Muscle layer of duodenum (tissue), 2 donors: ENCODE measurements around the gene TNFAIP3.

Experiments used
- H3K27ac ChIP-seq: one replicate; pipeline ENCODE4 v1.7.0; 2013; ENCODE audit warnings: mild to moderate bottlenecking, low read length
- H3K27me3 ChIP-seq: one replicate; pipeline ENCODE4 v1.7.0; 2013; ENCODE audit warnings: low read depth, mild to moderate bottlenecking, control low read depth, low read length
- H3K36me3 ChIP-seq, 2 donors: one replicate each; pipeline ENCODE4 v1.7.0; 2013; ENCODE audit warnings: low read length in 2 of 2, control low read depth in 1 of 2, mild to moderate bottlenecking in 1 of 2; ENCODE audit not compliant: insufficient read depth in 2 of 2, control insufficient read depth in 1 of 2
- H3K4me1 ChIP-seq, 2 donors: one replicate each; pipeline ENCODE4 v1.7.0; 2013; ENCODE audit warnings: low read length in 2 of 2, mild to moderate bottlenecking in 2 of 2, control low read depth in 1 of 2, moderate library complexity in 1 of 2; ENCODE audit not compliant: insufficient read depth in 2 of 2, control insufficient read depth in 1 of 2
- H3K4me3 ChIP-seq, 2 donors: one replicate each; pipeline ENCODE4 v1.7.0; 2013; ENCODE audit warnings: low read length in 2 of 2, low read depth in 1 of 2, mild to moderate bottlenecking in 1 of 2
- H3K9me3 ChIP-seq, 2 donors: one replicate each; pipeline ENCODE4 v1.7.0; 2013; ENCODE audit warnings: low read length in 2 of 2, control low read depth in 1 of 2, mild to moderate bottlenecking in 1 of 2; ENCODE audit not compliant: control insufficient read depth in 1 of 2
- donor health status: healthy.

The TNFAIP3 gene

DNA sequence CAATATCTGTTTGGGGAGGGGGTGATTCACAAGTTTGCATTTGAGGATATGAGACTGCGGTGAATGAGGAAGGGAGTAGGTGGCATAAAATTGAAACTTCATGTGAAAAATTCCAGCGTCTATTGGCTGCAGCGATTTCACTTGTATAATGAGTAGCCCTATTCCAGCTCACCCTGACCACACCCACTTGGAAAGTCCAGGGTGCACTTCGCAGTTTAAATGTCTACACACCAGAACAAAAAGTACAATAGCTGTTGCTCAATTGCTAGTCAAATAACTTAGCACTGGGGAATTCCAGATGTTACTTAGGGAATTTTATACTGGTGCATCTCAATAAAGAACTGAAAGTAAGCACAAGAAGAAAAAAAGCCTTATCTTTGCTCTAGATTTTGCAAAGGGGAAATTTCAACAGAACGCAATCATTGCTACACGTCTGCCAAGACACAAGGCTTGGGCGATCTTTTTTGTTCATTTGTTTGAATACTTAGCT lies 6.3 kb downstream of the TNFAIP3 start:
- Histone ChIP-seq H3K9me3 (no peaks in the 10 kb centered on the region), H3K4me3 (peak overlapping the region; percentile 34 to 86), H3K4me1 (peaks cover 7 to 39% of the 10 kb centered on the region in 2 donors), H3K27me3 (no peaks in the 10 kb centered on the region), H3K27ac (peak overlapping the region; percentile 45), H3K36me3 (peaks cover 37 to 53% of the 10 kb centered on the region in 2 donors)

GRCh38 chr6:137874204-137875057 lies 7.4 kb downstream of the TNFAIP3 start:
- peak overlapping the region; percentile 32 for H3K27ac ChIP-seq
- H3K9me3 ChIP-seq = no peaks in the 10 kb centered on the region
- H3K27me3 ChIP-seq = no peaks in the 10 kb centered on the region
- H3K4me3 ChIP-seq = no peak overlapping the region
- H3K36me3 ChIP-seq = peaks cover 48 to 64% of the 10 kb centered on the region in 2 donors
- peaks cover 7 to 39% of the 10 kb centered on the region in 2 donors for H3K4me1 ChIP-seq

DNA sequence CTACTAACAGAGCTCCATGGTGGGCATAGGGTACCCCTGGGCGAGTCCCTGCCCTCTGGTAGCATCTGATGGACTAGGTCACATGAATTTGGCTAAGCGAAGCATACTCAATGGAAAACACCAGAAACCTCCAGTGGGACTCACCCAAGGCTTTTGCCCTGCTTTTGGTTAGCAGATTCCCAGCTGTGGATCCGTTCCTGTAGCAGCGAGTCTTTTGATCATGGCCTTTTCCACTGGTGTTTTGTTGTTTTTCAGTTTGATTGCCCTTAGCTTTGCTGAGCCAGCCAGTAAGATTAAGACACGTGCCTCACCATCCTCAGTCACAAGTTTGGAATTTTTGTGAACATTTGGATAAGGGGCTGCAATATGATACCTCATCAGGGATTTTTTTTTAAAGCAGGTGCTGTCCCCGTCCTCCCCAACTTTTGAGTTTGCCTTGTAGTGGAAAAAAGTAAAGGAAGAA lies 8.0 kb downstream of the TNFAIP3 start:
- no peaks in the 10 kb centered on the region for H3K27me3 ChIP-seq
- H3K9me3 ChIP-seq = no peaks in the 10 kb centered on the region
- no peak overlapping the region for H3K4me3 ChIP-seq
- peaks cover 7 to 35% of the 10 kb centered on the region in 2 donors for H3K4me1 ChIP-seq
- H3K36me3 ChIP-seq = peaks cover 53 to 69% of the 10 kb centered on the region in 2 donors
- H3K27ac ChIP-seq = no peak overlapping the region

GRCh38 chr6:137875606-137876005 lies 8.5 kb downstream of the TNFAIP3 start:
- H3K27ac ChIP-seq = no peak overlapping the region
- peaks cover 58 to 74% of the 10 kb centered on the region in 2 donors for H3K36me3 ChIP-seq
- no peaks in the 10 kb centered on the region for H3K27me3 ChIP-seq
- H3K4me1 ChIP-seq = peaks cover 7 to 32% of the 10 kb centered on the region in 2 donors
- H3K4me3 ChIP-seq = no peak overlapping the region
- H3K9me3 ChIP-seq = no peaks in the 10 kb centered on the region

- peaks cover 7 to 30% of the 10 kb centered on the region in 2 donors for H3K4me1 ChIP-seq
- peaks cover 67 to 79% of the 10 kb centered on the region in 2 donors for H3K36me3 ChIP-seq
- no peaks in the 10 kb centered on the region for H3K27me3 ChIP-seq
- no peak overlapping the region for H3K27ac ChIP-seq
- H3K4me3 ChIP-seq = no peak overlapping the region
- H3K9me3 ChIP-seq = no peaks in the 10 kb centered on the region
Measured at GRCh38 chr6:137876547-137876946, 9.5 kb downstream of the TNFAIP3 start.

DNA sequence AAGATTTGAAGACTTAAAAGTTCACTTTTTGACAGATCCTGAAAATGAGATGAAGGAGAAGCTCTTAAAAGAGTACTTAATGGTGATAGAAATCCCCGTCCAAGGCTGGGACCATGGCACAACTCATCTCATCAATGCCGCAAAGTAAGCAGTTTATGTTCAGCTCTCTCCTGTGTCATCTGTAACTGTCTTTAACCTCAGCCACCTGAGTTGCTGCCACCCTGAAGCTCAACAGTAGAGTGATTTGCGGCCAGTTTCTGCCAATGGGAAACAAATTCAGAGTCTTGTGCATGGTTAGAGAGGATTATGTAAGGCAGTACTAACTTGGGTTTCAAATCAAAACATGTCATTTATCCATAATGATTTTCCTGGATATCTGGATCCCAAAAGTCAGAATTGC lies 10.1 kb downstream of the TNFAIP3 start:
- Histone ChIP-seq H3K4me3 (no peak overlapping the region), H3K4me1 (peaks cover 6 to 26% of the 10 kb centered on the region in 2 donors), H3K9me3 (no peaks in the 10 kb centered on the region), H3K36me3 (peaks cover 71 to 80% of the 10 kb centered on the region in 2 donors), H3K27ac (no peak overlapping the region), H3K27me3 (no peaks in the 10 kb centered on the region)

DNA sequence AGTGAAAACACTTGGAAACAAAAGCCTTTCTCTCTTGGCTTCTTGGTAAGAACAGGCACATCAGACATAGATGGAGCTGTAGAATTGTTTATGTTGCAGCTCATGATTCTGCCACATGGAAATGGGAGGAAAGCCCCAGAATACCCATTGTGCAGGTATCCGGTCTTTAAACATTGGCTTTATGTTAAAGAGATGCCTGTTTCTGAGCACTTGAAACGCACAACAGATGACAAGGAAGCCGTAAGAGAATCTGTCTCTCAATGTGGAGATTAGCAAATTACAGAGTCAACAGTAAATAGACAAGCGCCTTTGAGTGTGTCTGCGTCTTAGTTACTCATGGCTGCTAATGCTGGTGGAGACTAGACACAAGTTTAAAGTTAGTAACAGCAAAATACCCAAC lies 10.5 kb downstream of the TNFAIP3 start:
- H3K36me3 ChIP-seq = peaks cover 75 to 82% of the 10 kb centered on the region in 2 donors

GRCh38 chr6:137878029-137878428 lies 11.0 kb downstream of the TNFAIP3 start:
- Histone ChIP-seq H3K4me3 (no peak overlapping the region), H3K36me3 (peaks cover 78 to 84% of the 10 kb centered on the region in 2 donors), H3K9me3 (no peaks in the 10 kb centered on the region), H3K27me3 (no peaks in the 10 kb centered on the region), H3K4me1 (peaks cover 0 to 17% of the 10 kb centered on the region in 2 donors), H3K27ac (no peak overlapping the region)

More for the DNA sequence above, 10.5 kb downstream of the TNFAIP3 start:
- Histone ChIP-seq H3K27ac (no peak overlapping the region), H3K27me3 (no peaks in the 10 kb centered on the region), H3K4me1 (peaks cover 1 to 21% of the 10 kb centered on the region in 2 donors), H3K4me3 (no peak overlapping the region), H3K9me3 (no peaks in the 10 kb centered on the region)

GRCh38 chr6:137878486-137879285 lies 11.6 kb downstream of the TNFAIP3 start:
- Histone ChIP-seq H3K9me3 (no peaks in the 10 kb centered on the region), H3K4me1 (peaks cover 0 to 12% of the 10 kb centered on the region in 2 donors), H3K4me3 (no peak overlapping the region), H3K27me3 (no peaks in the 10 kb centered on the region), H3K27ac (no peak overlapping the region), H3K36me3 (peaks cover 78 to 82% of the 10 kb centered on the region in 2 donors)

- Histone ChIP-seq H3K4me1 (peaks cover 0 to 6% of the 10 kb centered on the region in 2 donors), H3K36me3 (peaks cover 78% of the 10 kb centered on the region in 2 donors), H3K27ac (no peak overlapping the region), H3K9me3 (no peaks in the 10 kb centered on the region), H3K4me3 (no peak overlapping the region), H3K27me3 (no peaks in the 10 kb centered on the region)
Measured at GRCh38 chr6:137879299-137879698, 12.2 kb downstream of the TNFAIP3 start.
